ENCODE data around the gene PROCR. TPM values are rescaled to one million over a fixed set of nuclear protein-coding genes. Genes with fewer than 3 reads are reported as not detected.

Gene PROCR
- total and polyA plus RNA-seq, 9 of the 15 experiments (the other 6 are each of a cell fraction or from before 2014, with no cell fraction given) = 1.6 to 7.1 (median 4.0) TPM

GRCh38 chr20:35206802-35207201, 34.9 kb downstream of the PROCR start:
- no peak overlapping the region for H3K27ac ChIP-seq (ENCODE audit: extremely low read depth, low read depth, low read length)
- H3K4me2 ChIP-seq (ENCODE audit: insufficient read depth, low read length) = no peak overlapping the region
- no peak overlapping the region for H3K4me3 ChIP-seq
- FAIRE-seq (no peak), ATAC-seq (no peak), DNase-seq (ENCODE audit: extremely low read depth in 1 of 4, low spot score in 3 of 4) (no peak)
- no peak overlapping the region for H2AFZ ChIP-seq (ENCODE audit: low read depth, low read length)
- in situ Hi-C loops (cut with MboI) (no loop called here), intact Hi-C loops (cut with micrococcal nuclease) (loop anchor here (5.0 kb wide), 1 partner anchor 375 kb away; no protein-coding TSS in a partner anchor)
- CTCF ChIA-PET (ENCODE audit: low intra/inter-chr PET ratio) = interaction anchor here (0.7 to 4.2 kb wide), 2 partner anchors 61 to 332 kb away, joined by 3 to 60 read pairs; partner anchors contain the start of gene EDEM2
- no peaks in the 10 kb centered on the region for H3K79me2 ChIP-seq (ENCODE audit: control insufficient read depth, insufficient read depth, low read length)
- H3K36me3 ChIP-seq (ENCODE audit: control insufficient read depth, insufficient read depth, low read length) = no peaks in the 10 kb centered on the region
- H3K4me1 ChIP-seq (replicated peaks in 1 of 2; ENCODE audit: control insufficient read depth in 2 of 2, insufficient read depth in 2 of 2, low read length in 2 of 2) = peaks cover 0 to 6% of the 10 kb centered on the region in 2 experiments; a peak in 2 of 5 replicates
- no peaks in the 10 kb centered on the region for H3K9me1 ChIP-seq (ENCODE audit: control insufficient read depth, insufficient read depth, low read length)
- BruUV-seq (replicated peaks) = no TSS peak
- no peaks in the 10 kb centered on the region for H4K20me1 ChIP-seq (replicated peaks; ENCODE audit: control insufficient read depth, insufficient read depth, low read length)
- WGBS (ENCODE audit: insufficient coverage, low coverage, missing lambda C conversion rate) = 46% methylated on average over 1 of the region's 1 CpG
- H3K9ac ChIP-seq (ENCODE audit: insufficient read depth in 1 of 2, low read depth in 2 of 2, low read length in 2 of 2) = no peak overlapping the region
- POLR2A ChIA-PET = interaction anchor here (0.6 kb wide), 1 partner anchor 112 kb away, joined by 3 read pairs; no protein-coding TSS in a partner anchor
- no peaks in the 10 kb centered on the region for H3K9me3 ChIP-seq (replicated peaks; ENCODE audit: control insufficient read depth, insufficient read depth, low read depth, low read length)
- no peaks in the 10 kb centered on the region for H3K27me3 ChIP-seq (ENCODE audit: control insufficient read depth in 2 of 2, insufficient read depth in 2 of 2, low read length in 2 of 2)
- no peak for TF ChIP-seq ZNF717 (CRISPR knock-in tag; IDR thresholded peaks at IDR 0.05)
- TF ChIP-seq MLX (CRISPR knock-in tag; conservative IDR thresholded peaks at IDR 0.05) = no peak
- TF ChIP-seq HOMEZ (CRISPR knock-in tag; IDR thresholded peaks at IDR 0.05) = no peak
- TF ChIP-seq E2F8 (IDR thresholded peaks at IDR 0.05; ENCODE audit: low read depth, partially characterized antibody) = no peak
- TF ChIP-seq RBM25 (IDR thresholded peaks at IDR 0.05; ENCODE audit: low read depth, low read length, severe bottlenecking) = peak; percentile 62
- no peak for TF ChIP-seq KDM4B (IDR thresholded peaks at IDR 0.05; ENCODE audit: borderline replicate concordance in 2 of 2, low read depth in 1 of 2)
- no peak for TF ChIP-seq RNF219 (CRISPR knock-in tag; IDR thresholded peaks at IDR 0.05)
- TF ChIP-seq ESRRB (CRISPR knock-in tag; IDR thresholded peaks at IDR 0.05; ENCODE audit: borderline replicate concordance) = no peak
- no peak for TF ChIP-seq E2F3 (CRISPR knock-in tag; IDR thresholded peaks at IDR 0.05)
- no peak for TF ChIP-seq ZBTB33 (CRISPR knock-in tag; IDR thresholded peaks at IDR 0.05)
- TF ChIP-seq ELK3 (CRISPR knock-in tag; IDR thresholded peaks at IDR 0.05) = no peak
